Ammon's horn (tissue), 1 donor: ENCODE results near the gene OSBP2.

ENCODE experiments used
- DNase-seq: peaks from one replicate; pipeline ENCODE4 v3.0.0-alpha.2; 2016; ENCODE audit warnings: low spot score

OSBP2 gene

DNA sequence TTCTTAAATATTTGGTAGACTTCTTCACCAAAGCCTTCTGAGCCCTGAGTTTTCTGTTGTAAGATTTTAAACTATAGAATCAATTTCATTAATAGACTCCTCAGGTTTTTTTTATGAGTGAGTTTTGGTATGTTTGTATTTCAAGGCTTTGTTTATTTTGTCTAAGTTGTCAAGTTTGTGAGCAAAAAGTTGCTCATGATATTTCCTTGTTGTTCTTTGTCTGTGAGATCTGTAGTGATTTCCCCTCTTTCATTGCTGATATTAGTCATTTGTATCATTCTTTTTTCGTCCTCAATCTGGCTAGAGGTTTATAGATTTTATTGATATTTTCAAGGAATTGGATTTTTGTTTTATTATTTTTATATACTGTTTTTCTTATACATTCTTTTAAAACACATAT is 152.9 kb downstream of the OSBP2 start:
- no peak for DNase-seq

DNA sequence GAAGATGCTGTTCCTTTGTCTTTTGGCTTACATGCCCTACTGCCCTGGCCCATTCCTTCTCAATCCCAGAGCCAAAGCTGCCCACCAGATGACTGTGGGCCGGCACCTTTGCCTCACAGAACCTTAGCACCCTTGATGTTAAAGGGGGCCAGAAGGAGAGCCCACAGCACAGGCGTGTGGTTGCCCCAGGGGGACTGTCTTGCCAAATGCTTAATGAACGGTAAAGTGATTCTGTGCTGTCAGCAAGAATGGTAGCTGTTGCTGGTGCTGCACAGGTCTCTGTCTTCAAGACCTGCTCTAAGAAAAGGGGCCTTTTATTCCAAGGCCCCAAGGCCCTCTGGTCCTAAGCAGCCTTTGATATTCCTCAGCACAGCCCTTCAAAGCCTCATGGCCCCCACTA is 160.6 kb downstream of the OSBP2 start:
- no peak for DNase-seq

DNA sequence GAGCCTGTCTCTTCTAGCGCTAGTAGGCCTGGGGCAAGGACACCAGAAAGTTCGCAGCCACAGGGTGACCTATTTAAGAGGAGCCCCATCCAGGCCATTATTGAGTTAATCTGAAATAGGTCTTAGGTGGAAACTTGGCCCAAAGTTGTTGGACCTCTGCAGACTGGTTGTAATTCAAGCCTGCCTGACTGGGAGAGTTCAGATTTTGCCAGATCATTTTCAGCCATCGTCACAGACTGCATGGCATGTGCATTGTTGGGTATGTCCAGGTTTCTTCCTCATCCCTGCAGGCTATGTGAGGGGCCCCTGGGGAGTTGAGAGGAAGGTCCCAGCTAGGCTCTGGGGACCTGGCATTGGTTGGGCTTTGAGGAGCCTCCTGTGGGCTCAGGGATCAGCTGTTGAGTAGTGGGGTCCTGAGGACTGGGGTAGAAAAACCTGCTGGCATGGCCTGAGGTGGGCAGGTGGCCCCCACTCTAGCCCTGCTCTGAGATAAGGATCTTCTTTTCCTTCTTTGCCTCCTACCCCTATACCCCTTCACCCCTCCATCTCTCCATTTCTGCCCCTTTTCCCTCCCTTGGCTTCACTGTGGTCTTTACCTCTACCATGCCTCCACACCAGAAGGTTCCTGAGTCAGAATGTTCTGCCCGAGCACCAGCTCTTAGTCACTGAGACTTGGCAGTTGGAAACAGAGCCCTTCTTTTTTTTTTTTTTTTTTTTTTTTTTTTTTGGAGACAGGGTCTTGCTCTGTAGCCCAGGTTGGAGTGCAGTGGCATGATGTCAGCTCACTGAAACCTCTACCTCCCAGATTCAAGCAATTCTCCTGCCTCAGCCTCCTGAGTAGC is 161.2 kb downstream of the OSBP2 start:
- DNase-seq, result no peak

DNA sequence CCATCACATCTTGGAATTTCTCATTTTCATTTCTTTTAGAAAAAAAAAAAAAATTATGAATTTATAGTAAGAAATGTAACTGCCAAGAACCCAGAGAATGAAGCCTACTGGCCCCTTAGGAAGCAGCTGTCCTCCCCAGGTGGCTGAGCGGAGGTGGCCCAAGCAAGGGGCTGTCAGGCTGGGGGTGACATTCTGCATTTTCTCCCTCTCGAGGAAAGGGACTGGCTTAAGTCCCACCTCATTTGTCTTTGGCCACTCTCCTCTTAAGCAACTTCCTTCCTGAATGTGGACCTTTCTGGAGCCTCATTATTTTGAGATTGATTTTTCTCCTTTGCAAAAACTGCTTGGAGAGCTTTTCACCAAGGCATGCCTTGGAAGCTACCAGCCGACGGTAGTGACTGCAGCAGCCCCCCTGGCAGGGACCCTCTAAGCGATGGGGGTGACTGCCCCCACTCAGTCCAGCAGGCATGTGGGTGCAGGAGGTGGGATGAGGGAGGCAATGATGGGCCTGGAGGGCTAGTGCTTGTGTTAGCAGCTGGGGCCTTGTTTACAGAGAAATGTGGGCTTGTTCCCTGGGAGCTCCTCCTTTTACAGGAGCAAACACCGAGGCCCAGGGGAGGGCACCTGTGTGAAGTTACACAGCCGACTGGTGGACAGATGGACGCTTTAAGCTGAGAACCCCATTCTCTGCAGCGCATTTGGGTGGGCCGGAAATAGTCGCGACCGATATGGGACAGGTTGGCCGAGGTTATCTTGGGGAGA is 162.2 kb downstream of the OSBP2 start:
- DNase-seq, result no peak

DNA sequence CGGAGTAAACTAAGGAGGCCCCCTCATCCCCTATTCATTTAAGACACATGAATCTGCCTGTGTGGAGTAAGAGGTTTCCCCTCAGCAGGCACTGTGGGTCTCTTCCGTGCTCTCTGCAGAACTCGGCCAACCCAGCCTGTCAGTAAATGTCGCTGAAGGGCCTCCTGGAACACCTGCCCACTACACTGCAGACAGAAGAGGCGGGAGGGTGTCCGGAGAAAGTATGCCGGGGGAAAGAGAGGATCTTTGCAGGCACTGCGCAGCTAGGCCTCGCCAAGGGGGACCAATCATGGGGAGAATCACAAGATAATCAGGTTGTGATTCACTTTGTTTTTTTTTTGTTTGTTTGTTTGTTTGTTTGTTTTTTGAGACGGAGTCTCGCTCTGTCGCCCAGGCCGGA is 163.1 kb downstream of the OSBP2 start:
- DNase-seq, result no peak

DNA sequence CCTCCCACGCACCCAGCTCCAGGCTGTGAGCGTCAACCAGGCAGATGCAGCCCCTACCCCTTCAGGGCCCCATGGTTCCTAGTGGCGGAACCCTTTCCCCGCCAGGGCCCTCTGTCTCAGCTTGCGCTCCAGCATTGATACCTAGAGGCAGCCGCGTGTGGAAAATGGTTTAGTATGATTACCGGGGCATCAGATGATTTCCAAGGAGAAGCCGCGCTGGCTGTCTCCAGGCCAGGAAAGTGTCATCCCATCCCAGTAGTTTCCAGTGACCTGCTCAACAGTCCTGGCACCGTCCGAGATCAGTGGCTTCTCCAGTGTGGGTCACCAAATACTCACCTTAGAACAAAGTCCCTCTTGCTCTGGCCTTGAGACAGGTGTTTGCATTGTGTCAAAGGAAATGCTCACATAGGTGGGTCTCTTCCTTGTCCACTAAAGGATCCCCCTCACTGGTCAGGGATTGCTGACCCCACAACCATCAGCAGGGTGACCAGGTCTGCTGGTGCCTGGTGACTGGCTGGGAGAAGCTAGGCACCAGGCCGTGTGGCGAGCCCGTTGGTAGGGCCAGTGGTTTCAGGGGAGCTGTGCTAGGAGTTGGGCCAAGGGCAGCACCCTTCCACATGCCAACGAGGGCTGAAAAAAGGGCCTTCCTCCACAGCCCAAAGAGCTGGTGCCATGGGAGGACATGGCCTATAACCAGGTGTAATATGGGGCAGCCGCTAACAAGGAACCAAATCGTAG is 164.5 kb downstream of the OSBP2 start:
- DNase-seq, result no peak

DNA sequence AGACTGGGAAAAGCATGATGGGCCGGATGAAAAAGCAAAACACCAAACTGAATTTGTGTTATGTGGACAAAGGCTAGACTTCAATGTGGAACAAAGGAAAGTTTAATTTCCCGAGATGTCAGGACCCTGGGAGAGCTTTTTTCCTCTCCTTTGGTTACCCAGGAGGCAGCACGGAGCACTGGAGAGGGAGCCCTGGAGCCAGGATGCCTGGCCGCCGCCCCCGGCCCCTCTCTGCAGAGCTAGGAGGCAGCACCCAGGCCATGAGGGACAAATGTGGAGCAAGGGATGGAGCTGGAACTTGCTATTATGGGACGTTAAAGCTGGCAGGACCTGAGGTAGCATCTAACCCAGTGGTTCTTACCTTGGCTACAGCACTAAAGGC is 165.0 kb downstream of the OSBP2 start:
- no peak for DNase-seq

DNA sequence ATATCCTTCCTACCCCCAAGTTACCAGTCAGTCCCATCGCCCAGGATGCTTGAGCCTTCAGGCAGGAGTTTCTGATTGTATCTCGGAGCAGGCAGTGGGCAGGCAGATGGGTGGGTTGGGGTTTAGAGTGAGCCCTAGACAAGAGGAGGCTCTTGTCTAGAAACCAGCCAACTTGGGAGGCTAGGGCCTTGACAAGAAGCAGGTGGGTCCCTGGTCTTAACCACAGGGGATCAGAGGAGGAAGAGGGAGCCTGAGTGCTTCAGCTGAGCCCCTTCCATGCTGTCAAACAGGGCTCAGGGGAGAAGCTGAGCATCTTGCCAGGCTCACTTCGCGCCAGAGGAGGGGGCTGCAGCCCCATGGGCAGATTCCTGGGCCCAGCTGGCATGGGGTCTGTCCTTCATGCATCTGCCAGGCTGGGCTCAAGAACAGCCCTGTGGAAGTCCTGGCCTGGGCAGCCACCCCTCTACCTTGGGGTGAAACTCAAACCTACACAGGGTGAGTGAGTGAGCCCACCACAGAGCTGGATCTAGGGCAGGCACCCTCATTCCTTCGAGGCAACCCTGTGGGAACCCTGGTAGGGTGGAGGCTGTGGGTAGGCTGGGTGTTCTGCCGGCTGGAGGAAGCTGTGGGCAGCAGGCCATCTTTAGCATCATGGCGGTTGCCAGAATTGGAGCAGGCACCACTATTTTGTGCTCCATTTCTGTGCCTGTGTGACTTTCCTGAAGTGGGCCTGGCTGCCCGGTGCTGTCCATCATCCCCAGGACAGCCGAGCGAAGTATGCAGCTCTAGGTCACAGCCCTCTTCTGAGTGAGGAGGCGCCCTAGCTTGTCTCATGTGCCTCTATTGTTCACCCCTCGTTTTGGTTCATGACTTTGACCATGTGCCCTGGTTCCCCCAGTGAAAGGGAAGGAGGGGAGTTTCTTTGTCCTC is 165.8 kb downstream of the OSBP2 start:
- no peak for DNase-seq

DNA sequence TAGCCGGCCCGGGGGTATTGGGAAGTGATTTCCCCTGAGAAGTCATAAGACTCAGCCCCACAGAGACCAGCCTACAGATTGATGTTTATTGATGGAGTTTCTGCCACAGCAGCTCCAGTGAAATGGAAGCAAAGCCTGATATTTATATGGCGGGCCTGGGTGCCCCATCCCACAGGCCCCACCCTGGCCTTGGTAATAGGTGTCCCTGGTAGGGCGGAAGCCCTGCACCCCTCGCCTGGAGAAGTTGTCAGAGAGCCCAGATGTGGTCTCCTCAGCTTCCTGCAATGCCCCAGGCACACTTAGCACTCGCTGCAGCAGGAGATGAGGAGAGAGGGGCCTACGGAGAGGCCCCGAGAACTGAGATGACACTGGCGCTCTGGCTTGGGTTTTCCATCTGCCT is 166.5 kb downstream of the OSBP2 start:
- no peak for DNase-seq

DNA sequence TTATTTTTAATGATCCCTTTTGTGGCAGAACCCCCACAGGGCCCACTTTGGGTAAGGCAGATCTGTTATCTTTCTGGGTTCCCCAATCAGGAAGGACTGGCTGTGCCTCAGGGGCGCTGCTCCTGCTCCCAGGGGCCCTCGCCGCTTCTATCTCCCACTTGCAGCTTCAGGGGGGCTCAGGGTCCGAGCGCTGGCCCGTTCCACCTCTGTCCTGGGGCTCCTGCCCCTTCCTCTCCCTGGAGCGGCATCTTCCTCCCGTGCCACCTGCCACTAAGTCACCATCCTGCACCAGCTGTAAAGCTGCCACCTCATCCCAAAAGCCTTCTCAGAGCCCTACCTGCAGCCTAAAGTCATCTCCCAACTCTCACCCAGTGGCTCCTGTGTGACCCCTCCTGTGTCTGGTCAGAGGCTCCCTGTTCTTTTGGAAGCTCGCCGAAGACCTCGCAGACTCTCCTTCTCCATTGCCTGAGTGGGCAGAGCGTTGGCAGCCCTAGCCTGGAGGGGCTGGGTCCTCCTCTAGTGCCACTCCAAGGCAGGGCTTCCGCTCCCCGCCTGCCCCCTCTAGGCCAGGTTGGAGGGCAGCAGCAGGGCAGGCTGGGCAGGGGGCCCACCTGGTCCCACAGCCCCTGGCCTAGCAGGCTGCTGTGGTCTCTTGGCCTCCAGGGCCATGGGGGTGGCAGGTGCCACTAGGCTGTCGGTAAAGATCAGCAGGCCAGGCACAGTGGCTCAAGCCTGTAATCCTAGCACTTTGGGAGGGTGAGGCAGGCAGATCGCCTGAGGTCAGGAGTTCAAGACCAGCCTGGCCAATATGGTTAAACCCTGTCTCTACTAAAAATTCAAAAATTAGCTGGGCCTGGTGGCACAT is 167.2 kb downstream of the OSBP2 start:
- DNase-seq, result no peak

DNA sequence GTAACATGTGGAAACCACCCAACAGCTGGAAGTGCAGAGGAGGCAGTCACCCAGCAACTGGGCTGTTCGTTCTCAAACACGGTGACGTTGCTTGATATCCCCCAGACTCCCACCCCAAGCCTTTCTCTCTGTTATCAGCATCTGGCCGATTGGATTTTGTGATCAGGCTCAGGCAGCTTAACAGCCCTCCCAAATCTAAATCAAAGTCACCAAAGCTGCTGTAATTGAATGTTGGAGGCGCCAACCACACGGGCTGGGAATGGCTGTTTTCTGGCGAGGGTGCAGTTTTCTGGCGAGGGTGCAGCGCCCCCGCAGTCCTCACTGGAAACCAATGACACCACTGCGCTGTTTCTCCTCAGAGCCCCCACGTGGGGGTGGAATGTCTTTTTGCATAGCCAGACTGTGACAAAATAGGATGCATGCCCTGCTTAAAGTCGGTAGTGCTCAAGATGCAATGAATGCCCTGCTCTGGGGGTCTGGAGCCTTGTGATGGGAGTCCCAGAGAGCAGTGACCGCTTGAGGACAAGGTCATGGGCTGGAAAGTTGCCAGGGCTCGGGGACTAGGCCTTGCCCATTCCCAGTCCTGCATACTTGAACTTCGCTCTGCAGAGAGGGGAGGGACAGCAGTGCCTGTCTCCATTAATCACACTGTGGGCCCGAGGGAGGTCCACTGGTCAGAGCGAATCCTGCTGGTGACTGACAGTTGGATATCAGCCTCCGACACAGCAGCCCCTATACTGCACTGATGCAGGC is 168.6 kb downstream of the OSBP2 start:
- peak; percentile 57 for DNase-seq

DNA sequence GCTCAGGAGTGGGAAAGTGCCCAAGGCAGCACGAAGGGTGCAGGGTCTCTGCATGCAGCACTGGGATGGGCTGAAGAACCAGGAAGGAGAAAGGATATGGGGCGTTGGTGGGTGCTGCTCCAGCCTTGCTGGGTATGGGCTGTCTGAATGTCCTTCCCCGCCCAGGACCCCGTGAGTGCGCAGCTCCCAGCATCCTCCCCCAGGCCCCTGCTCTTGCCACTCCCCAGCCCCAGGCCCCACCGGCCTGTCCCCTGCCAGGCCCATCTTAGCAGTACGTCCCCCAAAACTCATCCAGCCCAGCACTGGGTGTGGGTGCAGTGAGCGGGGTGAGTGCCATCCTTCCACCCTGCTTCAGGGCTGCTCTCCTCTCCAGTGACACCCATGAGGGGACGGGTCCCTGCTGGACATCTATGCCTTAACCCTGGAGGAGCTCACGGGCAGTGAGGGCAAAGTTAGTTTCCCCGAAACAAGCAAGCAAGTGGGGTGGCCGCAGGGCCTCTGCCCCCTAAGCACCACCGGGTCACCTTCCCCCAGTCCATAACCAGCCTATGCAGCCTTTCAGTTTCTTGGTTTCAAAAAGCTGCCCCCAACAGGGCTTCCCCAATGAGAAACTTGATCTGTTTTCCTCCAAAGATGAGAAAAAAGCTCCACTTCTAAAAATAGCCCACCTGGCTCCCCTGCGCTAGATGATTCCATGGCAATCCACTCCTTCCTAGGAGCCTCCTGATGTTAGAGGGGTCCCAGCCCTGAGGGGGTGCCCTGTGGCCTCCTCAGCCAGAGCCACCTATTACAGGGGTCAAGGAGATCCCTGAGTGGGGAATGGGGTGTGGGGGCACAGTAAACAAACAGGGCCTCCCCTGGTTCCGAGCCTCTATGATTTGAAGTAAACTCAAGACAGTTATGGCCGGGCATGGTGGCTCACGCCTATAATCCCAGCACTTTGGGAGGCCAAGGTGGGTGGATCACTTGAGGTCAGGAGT is 170.1 kb downstream of the OSBP2 start:
- DNase-seq, result no peak

DNA sequence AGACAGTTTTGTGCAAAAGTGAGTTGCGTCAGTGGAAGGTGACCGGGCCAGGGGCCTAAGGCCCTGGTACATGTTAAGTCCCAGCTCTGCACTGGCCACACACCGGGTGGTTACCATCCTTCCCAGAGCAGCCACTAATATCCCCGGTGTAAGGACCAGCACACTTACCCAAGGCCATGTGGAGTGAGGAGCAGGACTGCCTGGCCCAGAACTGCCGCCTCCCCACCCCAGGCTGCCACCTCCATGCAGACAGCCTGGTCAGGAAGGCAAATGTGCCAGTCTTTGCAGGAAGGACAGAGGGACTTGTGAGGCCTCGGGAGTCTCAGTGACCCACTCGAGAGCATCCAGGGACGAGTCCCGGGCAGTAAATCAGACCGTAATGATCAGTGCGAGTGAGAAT is 171.0 kb downstream of the OSBP2 start:
- no peak for DNase-seq

DNA sequence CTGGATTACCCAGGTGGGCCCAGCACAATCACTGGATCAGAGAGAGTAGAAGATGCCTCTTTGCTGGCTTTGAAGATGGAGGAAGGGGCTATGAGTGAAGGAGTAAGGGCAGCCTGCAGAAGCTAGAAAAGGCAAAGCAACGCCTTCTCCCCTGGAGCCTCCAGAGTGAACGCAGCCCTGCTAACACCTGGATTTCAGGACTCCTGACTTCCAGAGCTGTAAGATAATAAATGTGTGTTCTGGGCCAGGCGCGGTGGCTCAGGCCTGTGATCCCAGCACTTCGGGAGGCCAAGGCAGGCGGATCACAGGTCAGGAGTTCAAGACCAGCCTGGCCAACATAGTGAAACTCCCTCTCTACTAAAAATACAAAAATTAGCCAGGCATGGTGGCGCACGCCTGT is 171.5 kb downstream of the OSBP2 start:
- DNase-seq, result no peak

DNA sequence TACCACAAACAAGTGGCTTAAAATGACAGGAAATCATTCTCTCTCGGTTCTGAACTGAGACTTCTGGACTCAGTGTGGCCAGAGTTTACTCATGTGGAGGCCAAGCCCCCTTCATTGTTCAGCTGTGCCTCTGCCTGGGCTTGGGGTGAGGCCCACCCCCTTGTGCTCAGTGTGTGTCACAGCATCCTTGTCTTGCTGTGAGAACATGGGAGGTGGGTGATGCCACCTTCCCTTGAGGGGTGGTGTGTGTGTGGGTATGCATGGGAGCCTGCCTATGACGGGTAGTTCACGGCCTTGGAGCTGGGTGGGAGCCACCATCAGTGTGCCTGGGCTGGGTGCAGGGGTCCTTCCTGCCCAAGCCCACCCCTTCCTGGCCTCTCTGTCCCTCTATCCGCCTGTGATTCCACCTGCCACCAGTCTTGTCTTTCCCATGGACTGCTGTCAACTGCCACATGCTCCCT is 172.2 kb downstream of the OSBP2 start:
- DNase-seq, result no peak

DNA sequence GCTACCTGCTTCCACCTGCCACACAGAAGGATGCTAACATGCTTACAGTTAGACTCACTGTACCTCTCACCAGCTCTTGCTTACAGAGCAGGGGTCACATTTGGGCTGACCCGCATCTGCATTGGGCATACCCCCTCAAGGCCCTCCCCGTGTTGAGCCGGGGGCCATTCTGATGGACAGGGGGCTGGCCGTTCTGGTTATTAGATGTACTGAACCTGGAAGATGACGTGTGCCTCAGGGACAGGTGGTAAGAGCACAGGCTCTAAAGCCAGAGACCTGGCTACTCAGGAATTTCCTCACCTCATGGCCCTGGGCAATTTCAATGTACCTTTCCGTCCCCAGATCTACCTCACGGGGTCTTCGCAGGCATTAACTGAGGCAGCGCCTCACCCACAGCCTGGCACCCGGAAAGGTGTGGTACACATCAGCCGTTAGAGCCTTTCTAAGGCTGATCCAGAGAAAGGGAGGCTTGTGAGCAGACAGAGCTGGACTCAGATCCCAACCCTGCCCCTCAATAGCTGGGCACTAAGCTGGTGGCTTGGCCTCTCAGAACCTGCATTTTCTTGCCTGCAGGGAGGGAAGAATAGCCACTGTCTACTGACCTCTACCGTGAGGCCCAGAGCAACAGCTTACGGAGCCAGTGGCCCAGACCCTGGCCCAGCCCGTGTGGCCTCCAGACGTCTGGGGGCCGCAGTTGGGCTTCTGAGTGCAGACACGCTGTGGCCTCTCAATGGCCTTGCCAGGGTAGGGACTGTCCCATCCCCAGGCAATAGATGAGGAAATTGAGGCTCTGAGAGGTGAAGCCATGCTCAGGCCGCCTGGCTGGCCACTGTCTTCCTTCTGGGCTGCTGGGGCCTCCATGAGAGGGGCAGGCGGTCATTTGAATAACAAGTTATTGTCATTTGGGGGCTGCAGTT is 173.3 kb downstream of the OSBP2 start:
- no peak for DNase-seq

DNA sequence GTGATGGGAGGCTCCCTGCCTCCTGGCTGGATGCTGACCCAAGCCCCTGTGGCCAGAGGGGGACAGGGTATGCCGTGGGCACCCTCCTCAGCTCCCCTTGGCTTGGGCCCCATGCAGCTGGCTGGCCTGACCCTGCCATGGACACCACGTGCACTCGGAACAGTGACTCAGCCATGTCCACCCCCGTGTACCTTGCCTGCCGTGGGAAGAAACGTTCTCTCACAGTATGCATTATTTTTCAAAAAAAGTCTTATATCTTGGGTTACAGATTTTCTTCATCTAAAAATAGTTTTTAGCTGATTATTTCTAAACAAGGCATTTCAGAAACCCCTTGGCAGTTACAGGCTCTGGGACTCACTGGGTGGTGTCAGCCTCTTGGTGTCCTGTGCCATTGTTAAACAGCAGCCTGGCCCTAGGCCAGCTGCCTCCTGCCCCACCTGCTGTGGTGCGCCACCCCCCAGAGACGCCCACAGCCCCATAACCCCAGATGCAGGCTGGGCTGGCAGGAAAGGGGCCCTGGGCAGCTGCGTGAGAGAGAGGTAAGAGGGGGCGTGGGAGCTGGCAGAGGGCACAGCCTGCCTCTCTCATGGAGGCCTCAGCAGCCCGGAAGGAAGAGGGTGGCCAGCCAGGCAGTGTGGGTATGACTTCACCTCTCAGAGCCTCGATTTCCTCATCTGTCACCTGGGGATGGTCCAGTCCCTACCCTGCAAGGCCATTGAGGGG is 174.2 kb downstream of the OSBP2 start:
- no peak for DNase-seq
